Nephron progenitor cell (in vitro differentiated cells): Measurements from ENCODE around the gene RPL19.

Experiments
- DNase-seq: peaks from one replicate; pipeline ENCODE4 v3.0.0; 2021
- H3K27ac Mint-ChIP-seq: 2 replicates; pipeline ENCODE4 v1.8.0; 2021; ENCODE audit warnings: mild to moderate bottlenecking, moderate library complexity, mixed read lengths
- H3K27me3 Mint-ChIP-seq: 2 replicates; pipeline ENCODE4 v1.8.0; 2021; ENCODE audit warnings: mild to moderate bottlenecking, low read depth, mixed read lengths; ENCODE audit not compliant: poor library complexity
- H3K36me3 Mint-ChIP-seq: 2 replicates; pipeline ENCODE4 v1.8.0; 2021; ENCODE audit warnings: low read depth, mixed read lengths
- H3K4me1 Mint-ChIP-seq: 2 replicates; pipeline ENCODE4 v1.8.0; 2021; ENCODE audit warnings: mixed read lengths
- H3K4me3 Mint-ChIP-seq: 2 replicates; pipeline ENCODE4 v1.8.0; 2021; ENCODE audit warnings: mild to moderate bottlenecking, moderate library complexity, mixed read lengths
- H3K9me3 Mint-ChIP-seq: 2 replicates; pipeline ENCODE4 v1.8.0; 2021; ENCODE audit warnings: mild to moderate bottlenecking, moderate library complexity, mixed read lengths
- TF ChIP-seq, protein P1 (sequence below): fragments of 200-600 bp; sonication (generic); IDR thresholded peaks from 2 replicates; pipeline ENCODE4 v1.5.0; 2021; ENCODE audit warnings: antibody characterized with exemption

RPL19 gene

DNA sequence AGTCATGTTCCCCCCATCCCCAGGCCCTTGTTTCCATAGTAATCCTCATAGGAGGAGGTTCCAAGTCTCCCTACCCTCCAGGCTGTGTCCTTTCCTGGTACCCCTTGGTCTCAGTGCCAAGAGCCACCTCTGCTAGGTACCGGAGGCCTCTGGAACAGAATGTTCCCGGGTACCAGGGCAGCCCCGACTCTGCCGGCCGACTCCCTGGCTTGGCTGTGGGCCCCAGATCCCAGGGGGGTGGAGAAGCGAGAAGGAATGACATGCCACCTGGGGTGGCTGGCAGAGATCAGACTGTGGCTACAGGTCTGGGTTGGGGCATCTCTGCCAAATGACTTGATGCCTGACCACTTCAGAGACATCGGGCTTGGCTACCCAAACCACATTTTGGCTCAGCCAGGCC is 22.1 kb downstream of the RPL19 start:
- H3K27me3 Mint-ChIP-seq = peaks cover 85% of the 10 kb centered on the region
- H3K9me3 Mint-ChIP-seq = no peaks in the 10 kb centered on the region
- TF ChIP-seq, protein P1, sequence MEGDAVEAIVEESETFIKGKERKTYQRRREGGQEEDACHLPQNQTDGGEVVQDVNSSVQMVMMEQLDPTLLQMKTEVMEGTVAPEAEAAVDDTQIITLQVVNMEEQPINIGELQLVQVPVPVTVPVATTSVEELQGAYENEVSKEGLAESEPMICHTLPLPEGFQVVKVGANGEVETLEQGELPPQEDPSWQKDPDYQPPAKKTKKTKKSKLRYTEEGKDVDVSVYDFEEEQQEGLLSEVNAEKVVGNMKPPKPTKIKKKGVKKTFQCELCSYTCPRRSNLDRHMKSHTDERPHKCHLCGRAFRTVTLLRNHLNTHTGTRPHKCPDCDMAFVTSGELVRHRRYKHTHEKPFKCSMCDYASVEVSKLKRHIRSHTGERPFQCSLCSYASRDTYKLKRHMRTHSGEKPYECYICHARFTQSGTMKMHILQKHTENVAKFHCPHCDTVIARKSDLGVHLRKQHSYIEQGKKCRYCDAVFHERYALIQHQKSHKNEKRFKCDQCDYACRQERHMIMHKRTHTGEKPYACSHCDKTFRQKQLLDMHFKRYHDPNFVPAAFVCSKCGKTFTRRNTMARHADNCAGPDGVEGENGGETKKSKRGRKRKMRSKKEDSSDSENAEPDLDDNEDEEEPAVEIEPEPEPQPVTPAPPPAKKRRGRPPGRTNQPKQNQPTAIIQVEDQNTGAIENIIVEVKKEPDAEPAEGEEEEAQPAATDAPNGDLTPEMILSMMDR = no peak
- H3K27ac Mint-ChIP-seq = no peak overlapping the region
- no peak overlapping the region for H3K4me3 Mint-ChIP-seq
- no peaks in the 10 kb centered on the region for H3K36me3 Mint-ChIP-seq
- no peak for DNase-seq
- peaks cover 39% of the 10 kb centered on the region for H3K4me1 Mint-ChIP-seq

DNA sequence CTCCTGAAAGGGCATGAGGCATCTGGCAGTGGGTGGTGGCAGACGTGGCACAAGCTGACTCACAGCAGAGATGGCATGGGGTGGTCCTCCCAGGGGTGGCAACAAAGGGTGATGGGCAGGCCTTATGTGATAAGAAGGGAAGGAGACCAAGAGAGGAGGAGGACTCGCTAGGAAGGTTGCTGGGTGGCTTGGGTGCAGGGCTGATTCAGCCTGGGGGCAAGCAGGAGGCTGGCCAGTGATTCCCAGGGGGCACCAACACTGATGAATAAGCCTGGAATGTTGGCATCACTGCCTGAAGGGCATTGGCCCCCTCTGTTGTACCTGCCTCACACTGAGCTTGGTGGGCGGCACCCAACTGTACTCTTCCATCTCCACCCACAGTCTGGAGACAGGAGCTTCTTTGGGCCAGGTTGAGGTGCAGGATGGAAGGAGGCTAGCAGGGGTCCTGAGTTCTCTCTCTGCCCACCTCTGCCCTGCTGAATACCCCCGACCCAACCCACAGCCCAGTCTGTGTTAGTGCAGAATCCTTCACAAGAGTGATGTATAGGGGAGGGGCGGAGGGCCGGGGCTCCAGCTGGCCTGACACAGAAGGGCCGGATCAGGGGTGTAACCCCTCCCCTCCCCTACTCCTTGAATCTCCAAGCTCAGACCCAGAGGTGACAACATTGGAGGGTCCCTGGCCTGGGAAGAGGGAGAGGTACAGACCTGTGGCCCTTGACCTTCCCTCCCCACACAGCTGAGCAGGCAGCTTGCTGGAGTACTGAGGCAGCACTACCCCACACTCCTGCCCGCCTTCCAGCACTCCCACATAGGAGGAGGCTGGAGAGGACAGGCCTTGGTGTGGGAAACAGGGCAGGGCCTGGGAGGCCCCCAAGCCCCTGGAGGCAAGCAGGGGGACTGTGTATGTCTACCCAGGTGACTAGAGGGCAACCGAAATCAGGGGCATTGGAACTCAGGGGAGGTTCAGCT is 23.1 kb downstream of the RPL19 start:
- H3K27me3 Mint-ChIP-seq = peaks cover 78% of the 10 kb centered on the region
- peak overlapping the region; percentile 88 for H3K4me3 Mint-ChIP-seq
- DNase-seq = no peak
- H3K9me3 Mint-ChIP-seq = no peaks in the 10 kb centered on the region
- H3K4me1 Mint-ChIP-seq = peaks cover 49% of the 10 kb centered on the region
- TF ChIP-seq, protein P1 = no peak
- H3K36me3 Mint-ChIP-seq = no peaks in the 10 kb centered on the region
- no peak overlapping the region for H3K27ac Mint-ChIP-seq

DNA sequence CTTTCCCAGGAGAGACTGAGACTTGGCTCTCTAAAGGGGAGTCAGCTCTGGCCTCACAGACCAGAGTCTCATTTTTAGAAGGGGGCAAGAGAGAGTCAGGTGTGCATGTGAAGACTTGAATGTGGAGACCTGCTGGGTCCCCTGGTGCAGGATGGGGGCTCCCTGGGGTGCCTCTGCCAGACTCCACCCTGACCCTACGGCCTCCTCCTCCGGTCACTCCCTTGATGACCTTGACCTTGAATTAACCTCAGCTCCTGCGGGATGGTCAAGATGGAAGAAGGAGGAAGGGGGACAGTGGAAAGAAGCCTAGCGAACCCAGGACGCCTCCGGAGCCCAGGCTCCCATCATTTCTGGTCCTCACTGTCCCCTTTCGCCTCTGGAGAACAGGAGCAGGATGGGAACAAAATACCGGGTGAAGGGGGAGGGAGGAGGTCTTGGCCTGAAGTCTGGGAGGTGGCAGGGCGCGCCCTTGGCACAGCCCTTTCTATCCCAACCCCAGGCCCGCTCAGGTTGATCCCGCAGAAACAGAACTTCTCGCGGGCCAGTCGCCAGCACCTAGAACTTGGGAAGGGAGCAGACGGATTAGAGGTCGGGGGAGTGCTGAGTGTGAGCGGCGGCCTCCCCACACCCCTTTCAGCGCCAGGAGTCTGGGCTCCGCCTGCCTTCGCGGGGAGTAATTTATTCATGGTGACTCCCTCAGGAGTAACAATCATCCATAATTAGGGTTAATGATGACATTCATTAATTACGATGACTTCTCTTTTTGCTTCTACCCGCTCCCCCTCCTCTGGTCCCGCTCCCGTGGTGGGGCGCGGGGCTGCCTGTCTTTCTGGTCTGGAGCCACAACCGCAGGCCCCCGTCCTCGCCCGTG is 24.1 kb downstream of the RPL19 start:
- TF ChIP-seq, protein P1 = no peak
- DNase-seq = no peak
- Mint-ChIP-seq H3K27ac (peak overlapping the region; percentile 11), H3K27me3 (peaks cover 68% of the 10 kb centered on the region), H3K4me1 (peaks cover 55% of the 10 kb centered on the region), H3K4me3 (peak overlapping the region; percentile 88), H3K36me3 (no peaks in the 10 kb centered on the region), H3K9me3 (no peaks in the 10 kb centered on the region)

DNA sequence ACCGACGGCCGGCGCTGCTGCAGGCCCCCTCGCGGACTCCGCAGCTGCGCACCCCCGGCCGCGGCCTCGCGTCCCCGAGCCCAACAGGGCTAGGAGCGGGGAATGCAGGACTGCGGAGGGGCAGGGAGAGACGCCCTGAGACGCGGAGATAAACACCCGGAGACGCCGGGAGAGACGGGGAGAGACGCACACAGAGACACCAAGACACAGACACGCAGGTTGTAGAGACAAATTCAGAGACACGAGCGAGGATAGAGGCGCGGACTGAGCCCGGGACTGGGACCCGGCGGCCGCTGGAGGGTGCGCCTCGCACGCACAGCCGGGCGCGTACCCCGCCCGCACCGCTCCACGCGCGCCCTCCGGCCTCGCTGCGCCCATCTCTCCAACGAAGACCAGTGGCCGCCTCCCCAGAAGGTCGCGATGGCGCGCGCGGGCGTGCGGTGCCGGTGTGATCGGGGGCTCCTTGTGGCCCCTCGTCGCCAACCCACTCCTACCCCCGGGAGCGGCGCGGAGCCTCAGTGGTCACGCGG is 24.8 kb downstream of the RPL19 start:
- TF ChIP-seq, protein P1 = no peak
- Mint-ChIP-seq H3K4me3 (peak overlapping the region; percentile 88), H3K27ac (no peak overlapping the region), H3K9me3 (no peaks in the 10 kb centered on the region), H3K27me3 (peaks cover 61% of the 10 kb centered on the region), H3K36me3 (no peaks in the 10 kb centered on the region), H3K4me1 (peaks cover 58% of the 10 kb centered on the region)
- DNase-seq = peak; percentile 52

DNA sequence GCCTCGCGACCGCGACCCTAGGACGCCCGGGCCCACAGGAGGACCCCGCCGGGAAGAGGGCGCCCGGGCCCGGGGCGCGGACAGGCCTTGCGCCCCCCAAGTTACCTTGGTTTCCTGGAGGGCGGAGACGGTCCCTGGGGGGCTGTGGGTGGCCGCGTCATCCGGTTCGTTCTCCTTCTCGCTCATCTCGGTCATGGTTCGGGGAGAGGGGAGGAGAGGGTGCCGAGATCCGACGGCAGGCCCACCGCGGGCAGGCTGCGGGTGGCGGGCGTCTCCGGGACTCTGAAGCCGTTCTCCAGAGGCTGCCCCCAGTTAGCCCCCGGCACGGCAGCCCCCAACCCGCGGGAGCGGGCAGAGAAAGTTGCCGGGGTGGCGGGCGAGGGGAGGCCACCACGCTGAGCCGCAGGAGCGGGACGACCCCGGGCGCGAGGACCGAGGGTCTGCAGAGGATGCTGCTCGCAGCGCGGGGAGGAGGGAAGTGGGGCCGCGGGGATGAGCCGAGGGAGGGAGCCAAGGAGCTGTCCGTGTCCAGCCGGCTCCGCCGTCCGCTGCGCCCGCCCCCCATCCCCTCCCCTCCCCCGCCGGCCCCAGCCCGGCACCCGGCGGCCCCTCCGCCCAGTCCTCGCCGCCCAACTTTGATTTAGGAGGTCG is 25.4 kb downstream of the RPL19 start, which contains the start of gene STAC2:
STAC2 (minus strand) TSS at position 638 of the 651 bp plus-strand sequence; CDS start at position 195, 443 bp downstream.
- Mint-ChIP-seq H3K27me3 (peaks cover 55% of the 10 kb centered on the region), H3K36me3 (no peaks in the 10 kb centered on the region), H3K4me1 (peaks cover 59% of the 10 kb centered on the region), H3K4me3 (peak within 1 kb of the TSS; percentile 88), H3K9me3 (no peaks in the 10 kb centered on the region), H3K27ac (no peak within 1 kb of the TSS)
- no peak for DNase-seq
- TF ChIP-seq, protein P1 = no peak
